Measurements from ENCODE around the gene MYO5A.
"Not testable (repeated sequence)": the region's sequence is repeated elsewhere in the genome, so short reads cannot be mapped to it uniquely, and the experiment has no call there.

MYO5A gene

GRCh38 chr15:52502608-52503007 is 26.1 kb downstream of the MYO5A start:
- DNase-seq, result no peak

GRCh38 chr15:52499506-52499905 is 29.2 kb downstream of the MYO5A start:
- no peak for DNase-seq

- no peak for DNase-seq
Measured at GRCh38 chr15:52498706-52499105, 30.0 kb downstream of the MYO5A start.

- no peak for DNase-seq
Measured at GRCh38 chr15:52496776-52497470, 31.8 kb downstream of the MYO5A start.

- DNase-seq, result no peak
Measured at GRCh38 chr15:52496175-52496574, 32.5 kb downstream of the MYO5A start.

- no peak for DNase-seq
Measured at GRCh38 chr15:52495125-52495524, 33.6 kb downstream of the MYO5A start.

GRCh38 chr15:52493968-52494367 is 34.7 kb downstream of the MYO5A start:
- DNase-seq, result no peak

GRCh38 chr15:52492132-52492531 is 36.5 kb downstream of the MYO5A start:
- DNase-seq, result no peak

GRCh38 chr15:52491472-52491871 is 37.2 kb downstream of the MYO5A start:
- no peak for DNase-seq

- not testable (repeated sequence) for DNase-seq
Measured at GRCh38 chr15:52489430-52489829, 39.2 kb downstream of the MYO5A start.

- DNase-seq, result no peak
Measured at GRCh38 chr15:52488830-52489229, 39.9 kb downstream of the MYO5A start.

- no peak for DNase-seq
Measured at GRCh38 chr15:52486003-52486996, 42.4 kb downstream of the MYO5A start.

- no peak for DNase-seq
Measured at GRCh38 chr15:52485290-52485689, 43.4 kb downstream of the MYO5A start.

- DNase-seq, result no peak
Measured at GRCh38 chr15:52483707-52484106, 45.0 kb downstream of the MYO5A start.

- DNase-seq, result no peak
Measured at GRCh38 chr15:52481915-52482314, 46.8 kb downstream of the MYO5A start.

GRCh38 chr15:52480990-52481389 is 47.7 kb downstream of the MYO5A start:
- no peak for DNase-seq

GRCh38 chr15:52466716-52467115 is 62.0 kb downstream of the MYO5A start:
- no peak for DNase-seq

GRCh38 chr15:52466134-52466701 is 62.5 kb downstream of the MYO5A start:
- DNase-seq, result no peak

GRCh38 chr15:52464478-52464877 is 64.2 kb downstream of the MYO5A start:
- no peak for DNase-seq

- DNase-seq, result no peak
Measured at GRCh38 chr15:52464040-52464439, 64.6 kb downstream of the MYO5A start.

GRCh38 chr15:52463638-52464037 is 65.0 kb downstream of the MYO5A start:
- DNase-seq, result no peak

- no peak for DNase-seq
Measured at GRCh38 chr15:52462806-52463360, 65.8 kb downstream of the MYO5A start.

GRCh38 chr15:52459701-52460100 is 69.0 kb downstream of the MYO5A start:
- DNase-seq, result not testable (repeated sequence)
